ENCODE data around the gene PALLD. TPM values are rescaled to one million over a fixed set of nuclear protein-coding genes. Genes with fewer than 3 reads are reported as not detected.

The PALLD gene
- total RNA-seq, 1 experiment from 2014 or later: 18.3 TPM

GRCh38 chr4:168860827-168861226 lies 364.0 kb downstream of the PALLD start:
- Histone ChIP-seq H2BK15ac (ENCODE audit: low read depth, low read length) (no peak overlapping the region), H3K4ac (ENCODE audit: low read depth, low read length) (no peak overlapping the region), H2BK120ac (ENCODE audit: low read depth, low read length, poor library complexity, severe bottlenecking) (no peak overlapping the region), H2BK5ac (ENCODE audit: insufficient read length, low read length) (no peak overlapping the region), H3K27me3 (ENCODE audit: insufficient read depth, low read length) (no peaks in the 10 kb centered on the region), H3T11ph (ENCODE audit: low read length) (no peak overlapping the region), H4K20me1 (ENCODE audit: control insufficient read depth, insufficient read depth, insufficient read length) (no peaks in the 10 kb centered on the region), H2AFZ (ENCODE audit: low read length) (no peak overlapping the region), H3K18ac (ENCODE audit: insufficient read length, low read depth, low read length) (no peak overlapping the region), H3K23ac (ENCODE audit: insufficient read length, low read depth, low read length) (no peak overlapping the region), H3K79me2 (ENCODE audit: insufficient read depth, low read length) (0 out of 2 replicates have a peak, but pooled peaks cover under 1% of the 10 kb centered on the region), H2AK5ac (ENCODE audit: insufficient read length, low read length) (no peak overlapping the region), H4K91ac (ENCODE audit: insufficient read length, low read depth, low read length) (no peak overlapping the region), H3K79me1 (ENCODE audit: insufficient read depth, low read depth, low read length, poor library complexity, severe bottlenecking) (no peaks in the 10 kb centered on the region), H2BK12ac (ENCODE audit: insufficient read length, low read depth, low read length) (no peak overlapping the region), H4K5ac (ENCODE audit: insufficient read length, low read depth, low read length) (no peak overlapping the region), H3K4me2 (ENCODE audit: insufficient read depth, insufficient read length, low read length) (no peak overlapping the region), H3K23me2 (ENCODE audit: insufficient read length, low read depth, low read length, poor library complexity, severe bottlenecking) (no peaks in the 10 kb centered on the region), H3K14ac (ENCODE audit: insufficient read depth, low read length) (no peak overlapping the region), H3K4me1 (ENCODE audit: insufficient read depth, low read length) (peaks cover 5% of the 10 kb centered on the region), H3K9me3 (ENCODE audit: control insufficient read depth, low read depth, low read length) (no peaks in the 10 kb centered on the region), H3K27ac (ENCODE audit: insufficient read length, low read depth, low read length) (no peak overlapping the region), H3K9ac (ENCODE audit: extremely low read depth, insufficient read length, low read length) (no peak overlapping the region), H3K56ac (ENCODE audit: insufficient read length, low read depth, low read length) (no peak overlapping the region), H4K8ac (replicated peaks; ENCODE audit: insufficient read length, low read depth, low read length) (no peak overlapping the region), H2BK20ac (ENCODE audit: low read depth, low read length, poor library complexity, severe bottlenecking) (no peak overlapping the region)
- DNase-seq: no peak
- TF ChIP-seq, protein P1, sequence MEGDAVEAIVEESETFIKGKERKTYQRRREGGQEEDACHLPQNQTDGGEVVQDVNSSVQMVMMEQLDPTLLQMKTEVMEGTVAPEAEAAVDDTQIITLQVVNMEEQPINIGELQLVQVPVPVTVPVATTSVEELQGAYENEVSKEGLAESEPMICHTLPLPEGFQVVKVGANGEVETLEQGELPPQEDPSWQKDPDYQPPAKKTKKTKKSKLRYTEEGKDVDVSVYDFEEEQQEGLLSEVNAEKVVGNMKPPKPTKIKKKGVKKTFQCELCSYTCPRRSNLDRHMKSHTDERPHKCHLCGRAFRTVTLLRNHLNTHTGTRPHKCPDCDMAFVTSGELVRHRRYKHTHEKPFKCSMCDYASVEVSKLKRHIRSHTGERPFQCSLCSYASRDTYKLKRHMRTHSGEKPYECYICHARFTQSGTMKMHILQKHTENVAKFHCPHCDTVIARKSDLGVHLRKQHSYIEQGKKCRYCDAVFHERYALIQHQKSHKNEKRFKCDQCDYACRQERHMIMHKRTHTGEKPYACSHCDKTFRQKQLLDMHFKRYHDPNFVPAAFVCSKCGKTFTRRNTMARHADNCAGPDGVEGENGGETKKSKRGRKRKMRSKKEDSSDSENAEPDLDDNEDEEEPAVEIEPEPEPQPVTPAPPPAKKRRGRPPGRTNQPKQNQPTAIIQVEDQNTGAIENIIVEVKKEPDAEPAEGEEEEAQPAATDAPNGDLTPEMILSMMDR (conservative IDR thresholded peaks at IDR 0.05): no peak
- Mint-ChIP-seq H3K27me3 (ENCODE audit: low read depth) (no peaks in the 10 kb centered on the region), H3K4me1 (peaks cover 11 to 28% of the 10 kb centered on the region in 2 experiments), H3K27ac (no peak overlapping the region), H3K36me3 (ENCODE audit: insufficient read depth in 1 of 3, low read depth in 3 of 3) (peaks cover 0 to 7% (median 0%) of the 10 kb centered on the region in 3 experiments; a peak in 2 of 7 replicates), H3K9me3 (no peaks in the 10 kb centered on the region; a peak in 1 of 5 replicates), H3K4me3 (no peak overlapping the region)
- WGBS (ENCODE audit: extremely low coverage, insufficient read length, low lambda C conversion rate): no CpG with 5 or more reads among the region's 3 CpGs

All from H9 (cell line).